HUES48 (cell line): ENCODE measurements around the gene HPSE.
A peak's percentile ranks its signal among the peaks of the same experiment; 100 is the strongest.
"Not testable (repeated sequence)": the region's sequence is repeated elsewhere in the genome, so short reads cannot be mapped to it uniquely, and the experiment has no call there.

ENCODE experiments used
- H3K27ac ChIP-seq: one replicate; pipeline ENCODE4 v1.7.0; 2013; ENCODE audit warnings: low read depth, low read length, inconsistent platforms
- H3K27me3 ChIP-seq: 2 replicates; pipeline ENCODE4 v1.6.1; 2013; ENCODE audit warnings: mild to moderate bottlenecking, low read length; ENCODE audit not compliant: control insufficient read depth, insufficient read depth
- H3K36me3 ChIP-seq: 2 replicates; pipeline ENCODE4 v1.6.1; 2013; ENCODE audit warnings: low read length; ENCODE audit not compliant: control insufficient read depth, insufficient read depth
- H3K4me1 ChIP-seq: 2 replicates; pipeline ENCODE4 v1.6.1; 2013; ENCODE audit warnings: mild to moderate bottlenecking, low read length; ENCODE audit not compliant: control insufficient read depth, insufficient read depth
- H3K4me3 ChIP-seq: 2 replicates; pipeline ENCODE4 v1.5.1; 2013; ENCODE audit warnings: mild to moderate bottlenecking, low read depth, low read length
- H3K9ac ChIP-seq: 2 replicates; pipeline ENCODE4 v1.6.1; 2013; ENCODE audit warnings: mild to moderate bottlenecking, low read depth, low read length, moderate library complexity
- H3K9me3 ChIP-seq: 2 replicates; pipeline ENCODE4 v1.6.1; 2013; ENCODE audit warnings: low read length; ENCODE audit not compliant: control insufficient read depth, insufficient read depth

HPSE gene

DNA sequence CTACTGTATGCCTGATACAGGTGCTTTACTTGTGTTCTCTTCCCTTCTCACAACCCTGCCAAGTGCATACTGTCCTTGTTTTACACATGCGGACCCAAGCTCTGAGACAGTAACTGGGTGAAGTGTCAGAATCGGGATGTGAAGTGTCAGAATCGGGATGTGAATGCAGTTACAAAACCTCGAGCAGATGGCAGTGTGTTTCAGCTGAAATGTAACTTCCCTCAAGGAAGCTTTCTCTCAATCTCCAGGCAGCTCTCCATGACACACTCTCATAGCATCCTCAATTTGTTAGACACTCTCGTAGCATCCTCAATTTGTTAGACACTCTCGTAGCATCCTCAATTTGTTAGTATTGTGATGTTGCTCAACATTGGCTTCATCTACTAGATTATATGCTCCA lies 1.1 kb upstream of the HPSE start:
- Histone ChIP-seq H3K4me3 (peak overlapping the region; percentile 89), H3K4me1 (peaks cover 6% of the 10 kb centered on the region)

DNA sequence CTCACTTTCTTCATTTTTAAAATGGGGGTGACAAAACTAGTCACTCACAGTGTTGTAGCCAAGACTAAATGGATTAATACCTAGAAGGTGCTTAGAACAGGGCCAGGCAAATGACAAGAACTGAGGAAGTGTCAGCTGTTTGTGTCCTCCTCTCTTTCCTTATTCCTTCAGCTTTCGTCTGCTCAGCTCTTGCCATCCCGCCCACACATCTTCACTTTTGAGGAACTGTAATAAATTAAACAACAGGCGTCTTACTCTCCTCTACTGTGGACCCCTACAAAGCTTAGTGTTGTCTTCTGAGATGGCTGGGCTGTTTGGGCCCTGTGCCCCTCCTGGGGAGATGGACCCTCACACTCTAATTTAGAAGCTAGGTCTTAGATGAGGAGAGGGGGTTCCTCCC lies 2.7 kb downstream of the HPSE start:
- no peaks in the 10 kb centered on the region for H3K36me3 ChIP-seq
- H3K9ac ChIP-seq, result no peak overlapping the region
- no peak overlapping the region for H3K27ac ChIP-seq
- H3K27me3 ChIP-seq, result peaks cover 66% of the 10 kb centered on the region
- H3K9me3 ChIP-seq, result no peaks in the 10 kb centered on the region
- H3K4me1 ChIP-seq, result peaks cover 14% of the 10 kb centered on the region
- H3K4me3 ChIP-seq, result no peak overlapping the region

More for the DNA sequence above, 1.1 kb upstream of the HPSE start:
- Histone ChIP-seq H3K9ac (no peak overlapping the region), H3K9me3 (no peaks in the 10 kb centered on the region), H3K27me3 (peaks cover 59% of the 10 kb centered on the region), H3K36me3 (no peaks in the 10 kb centered on the region), H3K27ac (no peak overlapping the region)

DNA sequence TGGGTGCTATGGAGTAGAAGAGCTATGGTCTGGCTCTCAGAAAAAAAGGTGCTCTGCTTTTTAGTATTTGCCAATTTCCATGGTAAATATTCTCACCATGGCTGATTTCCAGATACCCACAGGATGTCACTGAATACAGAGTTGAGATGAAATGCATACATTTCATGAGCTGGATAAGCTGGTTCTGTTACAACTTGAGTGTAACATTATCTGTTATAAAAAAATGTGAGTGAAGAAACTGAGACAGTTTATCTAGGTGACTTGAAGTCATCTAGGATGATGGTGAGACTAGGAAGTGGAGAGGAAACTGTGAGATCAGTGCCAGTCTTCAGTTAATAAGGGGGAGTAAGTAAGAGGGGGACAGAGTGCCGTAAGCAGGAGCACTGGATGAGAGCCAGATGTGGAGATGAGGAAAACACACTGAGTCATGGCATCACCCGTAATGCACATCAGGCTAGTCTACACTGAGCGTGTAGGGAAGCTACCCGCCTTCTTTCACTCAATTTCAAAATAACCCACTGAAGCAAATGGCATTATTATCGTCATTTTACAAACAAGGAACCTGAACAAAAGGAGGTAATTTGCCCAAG lies 5.0 kb downstream of the HPSE start:
- Histone ChIP-seq H3K9ac (no peak overlapping the region), H3K4me1 (peaks cover 8% of the 10 kb centered on the region; the same call in 1 of the 2 replicates), H3K9me3 (no peaks in the 10 kb centered on the region), H3K27me3 (peaks cover 43% of the 10 kb centered on the region), H3K4me3 (no peak overlapping the region), H3K36me3 (no peaks in the 10 kb centered on the region), H3K27ac (no peak overlapping the region)

DNA sequence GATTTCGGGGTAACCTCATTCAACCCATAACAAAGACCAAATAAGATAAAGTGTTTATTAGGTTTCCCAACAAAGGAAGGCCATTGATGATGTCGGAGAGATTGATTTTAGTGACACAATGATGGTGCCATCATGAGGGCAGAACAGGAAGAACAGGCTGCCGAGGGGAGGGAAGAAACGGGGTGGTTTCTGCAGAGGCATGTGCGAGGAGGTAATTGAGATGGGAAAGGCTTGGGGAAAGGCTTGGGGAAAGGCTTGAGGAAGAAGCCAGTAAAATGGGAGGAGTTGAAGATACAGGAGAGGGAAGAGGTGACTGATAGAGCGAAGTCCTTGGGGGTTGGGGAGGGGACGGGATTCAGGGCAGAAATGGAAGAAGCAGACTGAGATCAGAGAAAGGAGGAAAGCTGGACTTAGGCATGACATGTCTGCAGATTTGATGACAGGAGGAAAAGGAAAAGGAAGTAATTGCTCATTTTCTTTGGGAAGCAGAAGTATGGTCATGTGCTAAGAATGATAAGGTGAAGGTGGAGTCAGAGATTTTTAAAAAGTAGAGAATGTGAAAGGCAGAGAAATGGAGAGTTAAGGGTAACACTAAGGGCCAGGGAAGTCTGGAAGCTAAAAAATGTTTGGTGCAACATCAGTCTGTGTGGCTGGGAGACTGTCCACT lies 6.0 kb downstream of the HPSE start:
- Histone ChIP-seq H3K27me3 (peaks cover 34% of the 10 kb centered on the region), H3K36me3 (no peaks in the 10 kb centered on the region), H3K9ac (no peak overlapping the region), H3K27ac (no peak overlapping the region), H3K4me1 (peaks cover 8% of the 10 kb centered on the region; the same call in 1 of the 2 replicates), H3K9me3 (no peaks in the 10 kb centered on the region), H3K4me3 (no peak overlapping the region)

DNA sequence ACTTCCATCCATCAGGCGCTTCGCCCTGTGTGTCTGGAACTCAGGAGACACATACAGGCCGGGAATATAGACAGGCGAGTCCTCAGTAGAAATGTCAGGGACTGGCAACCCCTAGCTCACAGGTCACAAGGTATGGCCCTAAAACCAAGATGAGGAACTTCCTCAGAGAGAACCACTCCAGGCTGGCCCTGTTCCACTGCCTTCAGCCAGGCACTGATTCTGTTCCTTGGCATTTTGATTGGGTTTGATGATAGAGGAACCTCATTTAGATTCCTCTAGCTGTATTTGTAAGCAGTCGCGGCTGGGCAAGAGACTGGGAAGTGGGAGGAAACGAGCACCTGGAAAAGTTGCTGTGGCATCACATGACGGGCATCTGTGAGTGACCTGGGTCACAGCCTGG lies 8.1 kb downstream of the HPSE start:
- Histone ChIP-seq H3K27me3 (peaks cover 13% of the 10 kb centered on the region; the same call in 1 of the 2 replicates), H3K4me3 (no peak overlapping the region), H3K36me3 (no peaks in the 10 kb centered on the region), H3K9me3 (no peaks in the 10 kb centered on the region), H3K27ac (no peak overlapping the region), H3K9ac (no peak overlapping the region), H3K4me1 (peaks cover 8% of the 10 kb centered on the region; the same call in 1 of the 2 replicates)

DNA sequence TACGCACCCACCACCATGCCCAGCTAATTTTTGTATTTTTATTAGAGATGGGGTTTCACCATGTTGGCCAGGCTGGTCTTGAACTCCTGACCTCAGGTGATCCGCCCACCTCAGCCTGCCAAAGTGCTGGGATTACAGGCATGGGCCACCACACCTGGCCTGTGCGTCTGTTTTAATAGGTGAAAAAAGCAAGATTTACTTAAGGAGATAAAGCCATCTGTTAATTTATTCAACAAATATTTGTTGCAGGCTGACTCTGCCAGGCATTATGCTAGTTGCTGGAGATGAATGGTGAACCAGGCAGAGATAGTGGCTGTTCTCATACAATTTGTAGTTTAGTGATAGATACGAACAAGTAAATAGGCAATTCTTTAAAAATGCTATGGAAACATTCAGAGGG lies 9.3 kb downstream of the HPSE start:
- H3K4me3 ChIP-seq, H3K27ac ChIP-seq, H3K9me3 ChIP-seq, H3K4me1 ChIP-seq, H3K9ac ChIP-seq, H3K36me3 ChIP-seq: not testable (repeated sequence)
- peaks cover 13% of the 10 kb centered on the region; the same call in 1 of the 2 replicates for H3K27me3 ChIP-seq

DNA sequence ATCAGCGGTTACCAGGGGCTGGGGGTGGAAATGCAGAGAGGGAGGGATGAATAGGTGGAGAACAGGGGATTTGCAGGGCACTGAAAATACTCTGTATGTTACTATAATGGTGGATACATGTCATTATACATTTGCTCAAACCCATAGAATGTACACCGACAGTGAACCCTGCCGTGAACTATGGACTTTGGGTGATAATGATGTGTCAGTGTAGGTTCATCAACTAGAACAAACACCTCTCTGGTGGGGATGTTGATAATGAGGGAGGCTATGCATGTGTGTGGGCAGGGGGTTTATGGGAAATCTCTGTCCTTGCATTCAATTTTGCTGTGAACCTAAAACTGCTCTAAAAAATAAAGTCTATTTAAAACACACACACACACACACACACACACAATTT lies 11.5 kb downstream of the HPSE start:
- Histone ChIP-seq H3K9me3 (no peaks in the 10 kb centered on the region), H3K27me3 (no peaks in the 10 kb centered on the region), H3K4me1 (no peaks in the 10 kb centered on the region), H3K9ac (no peak overlapping the region), H3K4me3 (no peak overlapping the region), H3K36me3 (no peaks in the 10 kb centered on the region), H3K27ac (no peak overlapping the region)

DNA sequence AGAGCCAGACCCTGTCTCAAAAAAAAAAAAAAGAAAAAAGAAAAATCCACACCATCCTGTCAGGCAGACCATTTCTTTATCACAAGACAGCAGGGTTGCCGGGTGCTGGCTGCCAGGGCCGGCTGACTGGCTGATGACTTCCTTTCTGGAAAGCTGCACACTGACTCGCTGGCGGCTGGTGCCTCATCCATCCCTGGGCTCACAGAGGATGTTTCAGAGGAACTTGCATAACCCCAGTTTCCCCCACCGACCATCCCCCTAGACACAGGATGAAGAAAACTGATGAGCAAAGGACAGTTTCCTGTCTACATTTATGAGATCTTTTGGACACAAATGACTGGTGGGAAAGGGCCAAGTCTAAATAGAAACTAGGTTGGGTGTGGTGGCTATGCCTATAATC lies 14.1 kb downstream of the HPSE start:
- no peak overlapping the region for H3K9ac ChIP-seq
- H3K27me3 ChIP-seq, result no peaks in the 10 kb centered on the region
- H3K27ac ChIP-seq, result no peak overlapping the region
- H3K4me3 ChIP-seq, result no peak overlapping the region
- H3K4me1 ChIP-seq, result no peaks in the 10 kb centered on the region
- no peaks in the 10 kb centered on the region for H3K9me3 ChIP-seq
- no peaks in the 10 kb centered on the region for H3K36me3 ChIP-seq

DNA sequence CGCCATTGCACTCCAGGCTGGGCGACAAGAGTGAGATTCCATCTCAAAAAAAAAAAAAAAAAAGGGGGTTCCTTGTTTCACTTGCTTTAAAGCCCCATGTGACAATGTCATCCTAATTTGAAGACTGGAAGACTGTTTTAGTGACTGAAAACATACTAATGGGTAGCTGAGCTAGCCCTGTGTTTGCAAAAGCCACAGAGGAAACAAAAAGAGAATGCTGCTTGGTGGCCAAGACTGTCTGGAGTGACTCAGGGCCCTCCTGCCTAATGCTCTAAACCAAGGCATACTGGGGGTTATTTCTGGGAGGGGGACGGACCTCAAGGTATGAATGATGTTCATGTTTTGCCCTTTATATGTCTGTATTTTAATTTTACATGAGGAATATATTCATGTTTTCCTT lies 16.0 kb downstream of the HPSE start:
- Histone ChIP-seq H3K27me3 (no peaks in the 10 kb centered on the region), H3K27ac (no peak overlapping the region), H3K4me1 (no peaks in the 10 kb centered on the region), H3K36me3 (no peaks in the 10 kb centered on the region), H3K4me3 (no peak overlapping the region), H3K9ac (no peak overlapping the region), H3K9me3 (no peaks in the 10 kb centered on the region)

DNA sequence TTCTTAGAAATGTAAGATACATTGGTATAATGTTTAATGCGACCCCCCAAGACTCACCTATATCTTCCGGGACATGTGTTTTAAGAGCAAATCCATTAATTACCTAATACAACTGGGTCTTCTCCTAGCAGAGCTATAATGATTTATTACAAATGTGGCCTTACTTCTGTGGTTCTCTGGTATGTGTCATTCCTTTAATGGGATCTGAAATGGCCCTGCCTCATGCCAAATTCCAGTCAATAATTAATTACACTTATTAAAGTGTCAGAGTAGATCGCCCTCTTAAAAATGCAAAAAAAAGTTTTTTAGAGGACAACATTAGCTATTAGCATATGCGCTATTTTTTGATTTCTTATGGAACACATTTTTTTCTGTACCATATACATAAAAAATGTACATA lies 17.0 kb downstream of the HPSE start:
- H3K9me3 ChIP-seq, result no peaks in the 10 kb centered on the region
- no peak overlapping the region for H3K27ac ChIP-seq
- H3K4me3 ChIP-seq, result no peak overlapping the region

DNA sequence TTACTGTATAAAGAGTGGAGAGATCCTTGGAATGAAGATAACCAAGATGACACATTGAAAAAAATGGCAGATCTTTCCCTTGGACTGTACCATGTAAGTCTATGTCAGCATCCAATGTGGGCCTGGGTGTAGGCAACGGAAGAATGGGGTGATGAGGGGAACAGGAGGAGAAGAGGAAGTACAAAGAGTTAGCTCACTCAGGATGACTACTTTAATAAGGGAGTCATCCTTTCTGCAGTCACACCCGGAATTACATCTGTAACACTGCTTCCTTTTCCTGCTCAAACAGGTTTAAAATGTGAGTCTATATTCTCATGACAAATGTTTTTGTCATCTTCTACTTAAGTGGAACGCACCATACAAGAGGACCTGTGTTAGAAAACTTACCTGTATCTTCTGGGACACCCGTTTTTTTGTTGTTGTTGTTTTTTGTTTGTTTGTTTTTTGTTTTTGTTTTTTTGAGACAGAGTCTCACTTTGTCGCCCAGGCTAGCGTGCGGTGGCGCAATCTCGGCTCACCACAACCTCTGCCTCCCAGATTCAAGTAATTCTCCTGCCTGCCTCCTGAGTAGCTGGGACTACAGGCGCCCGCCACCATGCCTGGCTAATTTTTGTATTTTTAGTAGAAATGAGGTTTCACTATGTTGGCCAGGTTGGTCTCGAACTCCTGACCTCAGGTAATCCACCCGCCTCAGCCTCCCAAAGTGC lies 18.0 kb downstream of the HPSE start:
- Histone ChIP-seq H3K9me3 (no peaks in the 10 kb centered on the region), H3K27me3 (no peaks in the 10 kb centered on the region), H3K36me3 (no peaks in the 10 kb centered on the region), H3K9ac (no peak overlapping the region), H3K4me3 (no peak overlapping the region), H3K4me1 (no peaks in the 10 kb centered on the region), H3K27ac (no peak overlapping the region)

More for the DNA sequence above, 17.0 kb downstream of the HPSE start:
- Histone ChIP-seq H3K9ac (no peak overlapping the region), H3K4me1 (no peaks in the 10 kb centered on the region), H3K27me3 (no peaks in the 10 kb centered on the region), H3K36me3 (no peaks in the 10 kb centered on the region)
